DND-41 (cell line): Measurements from ENCODE around the gene TSPOAP1.

Experiments
- CTCF ChIP-seq: IDR thresholded peaks from 2 replicates; pipeline ENCODE4 v1.5.1; 2012; ENCODE audit warnings: borderline replicate concordance, low read length, moderate library complexity, mild to moderate bottlenecking; ENCODE audit not compliant: poor library complexity, severe bottlenecking; ENCODE audit errors: extremely low read depth
- EZH2 ChIP-seq: IDR thresholded peaks from 3 replicates; pipeline ENCODE4 v1.6.1; 2012; ENCODE audit warnings: borderline replicate concordance, low read depth, mild to moderate bottlenecking, moderate library complexity, low read length, inconsistent platforms; ENCODE audit not compliant: severe bottlenecking

- TF ChIP-seq CTCF, result no peak
- TF ChIP-seq EZH2, result no peak
Measured at GRCh38 chr17:58371300-58371950, 42.8 kb upstream of the TSPOAP1 start.
